ENCODE data around the gene KCNQ4. TPM values are rescaled to one million over a fixed set of nuclear protein-coding genes. Genes with fewer than 3 reads are reported as not detected.

The KCNQ4 gene
- total and polyA plus RNA-seq, 2 donors (not counting 1 experiment from before 2014, with no cell fraction given) = 0.16 to 0.20 TPM

DNA sequence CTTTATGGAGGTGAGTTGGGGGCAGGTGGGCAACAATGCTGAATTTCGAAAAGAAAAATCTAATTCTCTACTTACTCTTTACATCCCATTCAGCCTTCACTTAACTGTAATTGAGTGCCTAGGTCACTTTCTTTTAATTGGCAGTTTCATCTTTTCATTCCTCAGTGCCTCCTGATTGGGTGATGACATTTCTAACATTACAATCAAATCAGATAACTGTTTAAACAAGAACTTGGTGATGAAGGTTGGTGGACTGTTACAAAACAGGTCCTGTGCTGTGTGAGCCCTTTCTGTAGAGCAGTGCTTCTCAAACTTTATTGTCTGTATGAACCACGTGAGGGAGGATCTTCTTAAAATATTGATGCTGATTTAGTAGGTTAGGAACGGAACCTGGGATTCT is 40.1 kb upstream of the KCNQ4 start:
- no peaks in the 10 kb centered on the region for H3K9me3 Mint-ChIP-seq (ENCODE audit: insufficient read depth)
- intact Hi-C loops (cut with micrococcal nuclease) = no loop called here
- H3K4me1 ChIP-seq (ENCODE audit: control insufficient read depth in 2 of 2, insufficient read depth in 2 of 2, low read length in 2 of 2) = peaks cover 12 to 13% of the 10 kb centered on the region in 2 donors
- no peaks in the 10 kb centered on the region for H3K9me3 ChIP-seq (ENCODE audit: control extremely low read depth in 1 of 3, control insufficient read depth in 2 of 3, insufficient read depth in 1 of 3, low read length in 2 of 3)
- no peaks in the 10 kb centered on the region for H3K27me3 ChIP-seq (replicated peaks in 1 of 4; ENCODE audit: control extremely low read depth in 1 of 4, control insufficient read depth in 3 of 4, insufficient read depth in 4 of 4, low read length in 3 of 4)
- TF ChIP-seq CTCF (IDR thresholded peaks at IDR 0.05) (no peak), EZH2 (IDR thresholded peaks at IDR 0.05; ENCODE audit: borderline replicate concordance, insufficient read depth, low read depth, low read length, poor library complexity, severe bottlenecking) (no peak)
- H3K79me2 ChIP-seq (ENCODE audit: control insufficient read depth, insufficient read depth, low read length) = peaks cover 74% of the 10 kb centered on the region
- 100% methylated on average over 2 of the region's 3 CpGs for WGBS (ENCODE audit: insufficient coverage)
- H3K27ac Mint-ChIP-seq = no peak overlapping the region
- H3K27ac ChIP-seq (ENCODE audit: low read length in 2 of 2) = no peak overlapping the region
- H3K4me1 Mint-ChIP-seq = peaks cover 46% of the 10 kb centered on the region
- H2AFZ ChIP-seq (ENCODE audit: insufficient read depth, low read depth, low read length, poor library complexity, severe bottlenecking) = no peak overlapping the region
- peaks cover 67% of the 10 kb centered on the region for H4K20me1 ChIP-seq (ENCODE audit: control insufficient read depth, insufficient read depth, low read length, poor library complexity, severe bottlenecking)
- POLR2A ChIA-PET = no interaction called here
- no peak overlapping the region for H3K4me2 ChIP-seq (replicated peaks; ENCODE audit: low read depth, low read length, poor library complexity, severe bottlenecking)
- no peak overlapping the region for H3K4me3 Mint-ChIP-seq
- H3K36me3 ChIP-seq (replicated peaks in 1 of 2; ENCODE audit: control extremely low read depth in 1 of 2, control insufficient read depth in 1 of 2, extremely low read depth in 1 of 2, insufficient read depth in 2 of 2, low read length in 1 of 2) = peaks cover 13 to 89% of the 10 kb centered on the region in 2 experiments
- H3K4me3 ChIP-seq (ENCODE audit: control extremely low read depth in 1 of 5, extremely low read depth in 1 of 5, insufficient read depth in 1 of 5, low read depth in 2 of 5, low read length in 4 of 5) = no peak overlapping the region
- no peaks in the 10 kb centered on the region for H3K27me3 Mint-ChIP-seq
- DNase-seq (no peak), ATAC-seq (ENCODE audit: low read depth) (no peak)
- no peak overlapping the region for H3K9ac ChIP-seq (ENCODE audit: low read length)
- CTCF ChIA-PET = no interaction called here

- intact Hi-C loops (cut with micrococcal nuclease) = no loop called here
- Histone ChIP-seq H2AFZ (ENCODE audit: insufficient read depth, low read depth, low read length, poor library complexity, severe bottlenecking) (no peak overlapping the region), H3K4me1 (ENCODE audit: control insufficient read depth in 2 of 2, insufficient read depth in 2 of 2, low read length in 2 of 2) (peaks cover 12 to 13% of the 10 kb centered on the region in 2 donors), H3K4me3 (ENCODE audit: control extremely low read depth in 1 of 5, extremely low read depth in 1 of 5, insufficient read depth in 1 of 5, low read depth in 2 of 5, low read length in 4 of 5) (no peak overlapping the region), H3K4me2 (replicated peaks; ENCODE audit: low read depth, low read length, poor library complexity, severe bottlenecking) (no peak overlapping the region), H3K27me3 (replicated peaks in 1 of 4; ENCODE audit: control extremely low read depth in 1 of 4, control insufficient read depth in 3 of 4, insufficient read depth in 4 of 4, low read length in 3 of 4) (no peaks in the 10 kb centered on the region), H4K20me1 (ENCODE audit: control insufficient read depth, insufficient read depth, low read length, poor library complexity, severe bottlenecking) (peaks cover 69% of the 10 kb centered on the region), H3K27ac (ENCODE audit: low read length in 2 of 2) (no peak overlapping the region), H3K36me3 (replicated peaks in 1 of 2; ENCODE audit: control extremely low read depth in 1 of 2, control insufficient read depth in 1 of 2, extremely low read depth in 1 of 2, insufficient read depth in 2 of 2, low read length in 1 of 2) (peaks cover 11 to 89% of the 10 kb centered on the region in 2 experiments), H3K79me2 (ENCODE audit: control insufficient read depth, insufficient read depth, low read length) (peaks cover 74% of the 10 kb centered on the region), H3K9ac (ENCODE audit: low read length) (no peak overlapping the region), H3K9me3 (ENCODE audit: control extremely low read depth in 1 of 3, control insufficient read depth in 2 of 3, insufficient read depth in 1 of 3, low read length in 2 of 3) (no peaks in the 10 kb centered on the region)
- ATAC-seq (ENCODE audit: low read depth) (no peak), DNase-seq (no peak)
- ChIA-PET POLR2A (no interaction called here), CTCF (interaction anchor here (1.3 to 2.6 kb wide), 2 partner anchors 10 to 31 kb away, joined by 3 to 7 read pairs; no protein-coding TSS in a partner anchor)
- Mint-ChIP-seq H3K4me3 (no peak overlapping the region), H3K4me1 (peaks cover 46% of the 10 kb centered on the region), H3K27ac (no peak overlapping the region), H3K9me3 (ENCODE audit: insufficient read depth) (no peaks in the 10 kb centered on the region), H3K27me3 (no peaks in the 10 kb centered on the region)
- WGBS (ENCODE audit: insufficient coverage) = 98% methylated on average over 3 of the region's 3 CpGs
- TF ChIP-seq CTCF (IDR thresholded peaks at IDR 0.05) (no peak), EZH2 (IDR thresholded peaks at IDR 0.05; ENCODE audit: borderline replicate concordance, insufficient read depth, low read depth, low read length, poor library complexity, severe bottlenecking) (no peak)
These were observed 39.7 kb upstream of the KCNQ4 start for GRCh38 chr1:40743860-40744259.

Measured in B cell (primary cell).